ENCODE results near the gene ANKRD60.

The ANKRD60 gene

DNA sequence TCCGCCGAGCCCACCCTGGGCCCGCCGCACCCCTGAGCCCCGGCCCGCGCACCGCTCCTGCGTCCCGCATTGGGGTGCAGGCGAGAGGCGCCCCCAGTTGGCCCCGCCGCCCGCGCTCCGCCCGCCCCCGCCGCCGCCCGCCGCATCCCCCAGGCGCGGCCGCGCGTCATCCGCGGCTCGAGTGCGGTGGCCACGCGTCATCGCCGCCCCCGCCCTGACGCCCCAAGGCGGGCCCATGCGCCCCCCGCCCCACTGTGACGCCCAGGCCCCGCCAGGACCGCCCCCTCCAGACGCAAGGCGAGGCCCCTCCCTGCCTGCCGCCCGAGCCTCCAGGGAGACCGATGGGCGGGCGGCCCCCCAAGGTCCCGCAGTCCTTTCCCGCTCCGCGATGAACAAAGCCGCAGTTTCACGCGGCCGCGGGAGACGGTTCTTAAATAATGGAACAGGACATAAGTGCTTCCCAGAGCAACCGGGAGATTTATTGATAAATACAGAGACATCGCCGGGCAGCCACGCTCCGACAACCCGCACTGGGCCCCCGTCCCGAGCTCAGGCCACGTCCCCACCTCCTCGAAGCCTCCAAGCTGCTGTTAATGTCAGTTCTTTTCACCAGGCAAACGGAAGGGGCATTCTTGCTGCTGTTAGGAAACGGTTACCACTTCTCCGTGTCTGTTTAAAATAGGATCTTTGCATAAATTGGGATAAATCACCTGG lies at the start of gene ANKRD60:
ANKRD60 (minus strand) TSS at position 170 of the 714 bp plus-strand sequence; CDS start at position 170, 0 bp downstream.
- H3K27ac ChIP-seq: no peak within 1 kb of the TSS
- TF ChIP-seq, protein P1, sequence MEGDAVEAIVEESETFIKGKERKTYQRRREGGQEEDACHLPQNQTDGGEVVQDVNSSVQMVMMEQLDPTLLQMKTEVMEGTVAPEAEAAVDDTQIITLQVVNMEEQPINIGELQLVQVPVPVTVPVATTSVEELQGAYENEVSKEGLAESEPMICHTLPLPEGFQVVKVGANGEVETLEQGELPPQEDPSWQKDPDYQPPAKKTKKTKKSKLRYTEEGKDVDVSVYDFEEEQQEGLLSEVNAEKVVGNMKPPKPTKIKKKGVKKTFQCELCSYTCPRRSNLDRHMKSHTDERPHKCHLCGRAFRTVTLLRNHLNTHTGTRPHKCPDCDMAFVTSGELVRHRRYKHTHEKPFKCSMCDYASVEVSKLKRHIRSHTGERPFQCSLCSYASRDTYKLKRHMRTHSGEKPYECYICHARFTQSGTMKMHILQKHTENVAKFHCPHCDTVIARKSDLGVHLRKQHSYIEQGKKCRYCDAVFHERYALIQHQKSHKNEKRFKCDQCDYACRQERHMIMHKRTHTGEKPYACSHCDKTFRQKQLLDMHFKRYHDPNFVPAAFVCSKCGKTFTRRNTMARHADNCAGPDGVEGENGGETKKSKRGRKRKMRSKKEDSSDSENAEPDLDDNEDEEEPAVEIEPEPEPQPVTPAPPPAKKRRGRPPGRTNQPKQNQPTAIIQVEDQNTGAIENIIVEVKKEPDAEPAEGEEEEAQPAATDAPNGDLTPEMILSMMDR (conservative IDR thresholded peaks at IDR 0.05): no peak
- TF ChIP-seq ZFX (IDR thresholded peaks at IDR 0.05): no peak

GRCh38 chr20:58277578-58278472 lies 49.4 kb upstream of the ANKRD60 start:
- TF ChIP-seq, protein P1 (conservative IDR thresholded peaks at IDR 0.05): no peak
- no peak for TF ChIP-seq ZFX (IDR thresholded peaks at IDR 0.05)
- no peak overlapping the region for H3K27ac ChIP-seq

- no peak for TF ChIP-seq ZFX (IDR thresholded peaks at IDR 0.05)
- TF ChIP-seq, protein P1 (conservative IDR thresholded peaks at IDR 0.05): no peak
- no peak overlapping the region for H3K27ac ChIP-seq
Observed at GRCh38 chr20:58277107-58277506, 48.7 kb upstream of the ANKRD60 start.

DNA sequence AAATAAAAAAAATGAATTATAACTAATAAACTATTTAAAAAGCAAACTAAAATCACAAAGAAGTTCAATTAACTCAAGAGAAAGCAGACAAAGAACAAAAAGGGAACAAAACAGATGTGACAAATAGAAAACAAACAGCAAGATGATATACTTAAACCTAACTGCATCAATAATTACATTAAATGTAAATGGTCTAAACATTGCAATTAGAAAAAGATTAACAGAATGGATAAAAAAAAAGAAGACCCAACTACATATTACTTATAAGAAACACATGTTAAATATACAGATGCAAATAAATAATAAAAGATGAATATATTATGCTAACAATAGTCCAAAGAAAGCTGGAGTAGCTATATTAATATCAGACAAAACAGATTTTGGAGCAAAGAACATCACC lies 45.9 kb upstream of the ANKRD60 start:
- no peak overlapping the region for H3K27ac ChIP-seq
- no peak for TF ChIP-seq ZFX (IDR thresholded peaks at IDR 0.05)
- TF ChIP-seq, protein P1 (conservative IDR thresholded peaks at IDR 0.05): no peak

GRCh38 chr20:58271606-58272351 lies 43.3 kb upstream of the ANKRD60 start:
- TF ChIP-seq, protein P1 (conservative IDR thresholded peaks at IDR 0.05): no peak
- TF ChIP-seq ZFX (IDR thresholded peaks at IDR 0.05): no peak
- H3K27ac ChIP-seq: no peak overlapping the region

- H3K27ac ChIP-seq: no peak overlapping the region
- TF ChIP-seq, protein P1 (conservative IDR thresholded peaks at IDR 0.05): no peak
- no peak for TF ChIP-seq ZFX (IDR thresholded peaks at IDR 0.05)
Observed at GRCh38 chr20:58268936-58269619, 40.6 kb upstream of the ANKRD60 start.

Measured in C4-2B (cell line).